WTC11 (cell line): Measurements from ENCODE around the gene YIPF2. TPM values are rescaled to one million over a fixed set of nuclear protein-coding genes. Genes with fewer than 3 reads are reported as not detected.
A peak's percentile ranks its signal among the peaks of the same experiment; 100 is the strongest.

Experiments used
- ATAC-seq: fragments of 200-7000 bp; cut with Tn5 transposase; 2 replicates; pipeline ENCODE4 v1.10.0; 2021; ENCODE audit warnings: mild to moderate bottlenecking, moderate library complexity
- CTCF ChIA-PET: fragments of 300-600 bp; sonication (Branson Sonifier 250); formaldehyde crosslinking; loops from one replicate; lab custom pipeline; 2021; ENCODE audit warnings: antibody characterized with exemption; lab: Charles Lee
- POLR2A ChIA-PET: fragments of 350-600 bp; sonication (Branson Sonifier 250); formaldehyde crosslinking; loops from one replicate; lab custom pipeline; 2021; ENCODE audit warnings: antibody characterized with exemption; lab: Charles Lee
- DNase-seq: peaks from one replicate; pipeline ENCODE4 v3.0.0; 2021; ENCODE audit warnings: low spot score
- H3K27ac Mint-ChIP-seq: 2 replicates; pipeline ENCODE4 v1.8.0; 2021; ENCODE audit warnings: mixed read lengths
- H3K27me3 Mint-ChIP-seq: 2 replicates; pipeline ENCODE4 v1.8.0; 2021; ENCODE audit warnings: low read depth, mild to moderate bottlenecking, moderate library complexity, mixed read lengths
- H3K36me3 Mint-ChIP-seq: 2 replicates; pipeline ENCODE4 v1.8.0; 2021; ENCODE audit warnings: mixed read lengths
- H3K4me1 Mint-ChIP-seq: 2 replicates; pipeline ENCODE4 v1.8.0; 2022; ENCODE audit warnings: mixed read lengths
- H3K4me3 Mint-ChIP-seq: 2 replicates; pipeline ENCODE4 v1.8.0; 2021; ENCODE audit warnings: mild to moderate bottlenecking, moderate library complexity, mixed read lengths
- H3K9me3 Mint-ChIP-seq: 2 replicates; pipeline ENCODE4 v1.8.0; 2021; ENCODE audit warnings: mixed read lengths
- AR ChIP-seq: fragments of 250-450 bp; sonication (Bioruptor Pico); IDR thresholded peaks from 2 replicates; pipeline ENCODE4 v1.9.0; 2021; ENCODE audit warnings: mild to moderate bottlenecking
- ATF6 ChIP-seq: sonication (generic); formaldehyde crosslinking; IDR thresholded peaks from 2 replicates; pipeline ENCODE4 v1.8.1; 2023; ENCODE audit warnings: mild to moderate bottlenecking, missing genetic modification reagents
- CREB1 ChIP-seq: sonication (generic); formaldehyde crosslinking; IDR thresholded peaks from 2 replicates; pipeline ENCODE4 v1.8.0; 2023; ENCODE audit warnings: mild to moderate bottlenecking, missing genetic modification reagents
- CTCF ChIP-seq: fragments of 200-600 bp; IDR thresholded peaks from 2 replicates; pipeline ENCODE4 v1.8.0; 2022; ENCODE audit warnings: antibody characterized with exemption
- E2F5 ChIP-seq: sonication (generic); formaldehyde crosslinking; IDR thresholded peaks from 2 replicates; pipeline ENCODE4 v1.8.1; 2022; ENCODE audit warnings: mild to moderate bottlenecking, moderate library complexity, missing genetic modification reagents
- ELF4 ChIP-seq: sonication (generic); formaldehyde crosslinking; IDR thresholded peaks from 2 replicates; pipeline ENCODE4 v1.8.1; 2022; ENCODE audit warnings: low read depth, mild to moderate bottlenecking, moderate library complexity, missing genetic modification reagents
- ETV6 ChIP-seq: sonication (generic); formaldehyde crosslinking; IDR thresholded peaks from 2 replicates; pipeline ENCODE4 v1.8.1; 2022; ENCODE audit warnings: mild to moderate bottlenecking, missing genetic modification reagents
- FOXJ3 ChIP-seq: sonication (generic); formaldehyde crosslinking; IDR thresholded peaks from 2 replicates; pipeline ENCODE4 v1.9.0; 2021; ENCODE audit warnings: missing genetic modification reagents, mild to moderate bottlenecking, borderline replicate concordance
- FOXK1 ChIP-seq: sonication (generic); formaldehyde crosslinking; IDR thresholded peaks from 2 replicates; pipeline ENCODE4 v1.8.0; 2022; ENCODE audit warnings: mild to moderate bottlenecking, moderate library complexity, missing genetic modification reagents
- IRF1 ChIP-seq: sonication (generic); formaldehyde crosslinking; IDR thresholded peaks from 2 replicates; pipeline ENCODE4 v1.8.0; 2023; ENCODE audit warnings: missing genetic modification reagents
- JUN ChIP-seq: sonication (generic); formaldehyde crosslinking; IDR thresholded peaks from 2 replicates; pipeline ENCODE4 v1.8.0; 2023; ENCODE audit warnings: mild to moderate bottlenecking, missing genetic modification reagents
- MLX ChIP-seq: sonication (generic); formaldehyde crosslinking; IDR thresholded peaks from 2 replicates; pipeline ENCODE4 v1.8.1; 2023; ENCODE audit warnings: mild to moderate bottlenecking, missing genetic modification reagents, moderate library complexity
- NFATC4 ChIP-seq: fragments of 250-450 bp; sonication (Bioruptor Pico); IDR thresholded peaks from 2 replicates; pipeline ENCODE4 v1.9.0; 2021; ENCODE audit warnings: mild to moderate bottlenecking
- NFE2L1 ChIP-seq: sonication (generic); formaldehyde crosslinking; IDR thresholded peaks from 2 replicates; pipeline ENCODE4 v1.8.1; 2023; ENCODE audit warnings: missing genetic modification reagents
- NR3C1 ChIP-seq: sonication (generic); formaldehyde crosslinking; conservative IDR thresholded peaks from 2 replicates; pipeline ENCODE4 v1.8.1; 2023; ENCODE audit warnings: low read depth, mild to moderate bottlenecking, missing genetic modification reagents
- RELA ChIP-seq: sonication (generic); formaldehyde crosslinking; IDR thresholded peaks from 2 replicates; pipeline ENCODE4 v1.8.1; 2022; ENCODE audit warnings: missing genetic modification reagents, mild to moderate bottlenecking, borderline replicate concordance
- SOX15 ChIP-seq: fragments of 250-450 bp; sonication (Bioruptor Pico); IDR thresholded peaks from 2 replicates; pipeline ENCODE4 v1.9.0; 2021; ENCODE audit warnings: mild to moderate bottlenecking
- TP53 ChIP-seq: sonication (generic); formaldehyde crosslinking; IDR thresholded peaks from 2 replicates; pipeline ENCODE4 v1.8.1; 2023; ENCODE audit warnings: mild to moderate bottlenecking, missing genetic modification reagents
- ZNF121 ChIP-seq: sonication (generic); formaldehyde crosslinking; IDR thresholded peaks from 2 replicates; pipeline ENCODE4 v1.8.0; 2023; ENCODE audit warnings: missing genetic modification reagents
- ZNF423 ChIP-seq: fragments of 250-450 bp; sonication (Bioruptor Pico); IDR thresholded peaks from 2 replicates; pipeline ENCODE4 v2.1.2; 2022; ENCODE audit warnings: mild to moderate bottlenecking, moderate library complexity
- ZNF671 ChIP-seq: fragments of 250-450 bp; sonication (Bioruptor Pico); IDR thresholded peaks from 2 replicates; pipeline ENCODE4 v1.8.0; 2021; ENCODE audit warnings: mild to moderate bottlenecking
- total RNA-seq: library from RNA; stranded (reverse); gene quantifications from 3 replicates; pipeline ENCODE4 v1.2.3, GENCODE V29; 2021

The YIPF2 gene
- total RNA-seq, 1 experiment from 2014 or later, result 65.5 TPM

GRCh38 chr19:10962863-10963262 lies 34.4 kb upstream of the YIPF2 start:
- Mint-ChIP-seq H3K4me3 (peak overlapping the region; percentile 95), H3K27ac (peak overlapping the region; percentile 93), H3K36me3 (0 out of 2 replicates have a peak, but pooled peaks cover 5% of the 10 kb centered on the region), H3K27me3 (no peaks in the 10 kb centered on the region; the same call in 1 of the 2 replicates), H3K4me1 (peaks cover 31% of the 10 kb centered on the region), H3K9me3 (no peaks in the 10 kb centered on the region)
- ChIA-PET CTCF (interaction anchor here (1.0 to 9.3 kb wide), 3 partner anchors 21 to 104 kb away, joined by 3 to 77 read pairs (median 4); no protein-coding TSS in a partner anchor), POLR2A (no interaction called here)
- no peak for ATAC-seq
- no peak for DNase-seq
- no peak for TF ChIP-seq AR (CRISPR knock-in tag)
- TF ChIP-seq MLX (CRISPR knock-in tag), result no peak
- TF ChIP-seq JUN (CRISPR knock-in tag), result no peak
- no peak for TF ChIP-seq FOXJ3 (CRISPR knock-in tag)

- ChIA-PET CTCF (interaction anchor here (0.6 to 9.3 kb wide), 4 partner anchors 19 to 97 kb away, joined by 3 to 77 read pairs (median 3); no protein-coding TSS in a partner anchor), POLR2A (interaction anchor here (0.6 to 1.4 kb wide), 3 partner anchors 24 to 333 kb away, joined by 3 to 11 read pairs (median 4); no protein-coding TSS in a partner anchor)
- peak; percentile 56 for DNase-seq
- peaks cover 24% of the 10 kb centered on the region for H3K4me1 Mint-ChIP-seq
- no peaks in the 10 kb centered on the region; the same call in 1 of the 2 replicates for H3K27me3 Mint-ChIP-seq
- H3K36me3 Mint-ChIP-seq, result 0 out of 2 replicates have a peak, but pooled peaks cover 5% of the 10 kb centered on the region
- peak overlapping the region; percentile 95 for H3K4me3 Mint-ChIP-seq
- ATAC-seq, result peak; percentile 30
- H3K27ac Mint-ChIP-seq, result peak overlapping the region; percentile 86
- H3K9me3 Mint-ChIP-seq, result no peaks in the 10 kb centered on the region
- TF ChIP-seq ZNF423 (CRISPR knock-in tag) (no peak), SOX15 (no peak), CREB1 (CRISPR knock-in tag) (no peak), IRF1 (CRISPR knock-in tag) (no peak), NFATC4 (CRISPR knock-in tag) (no peak), ZNF671 (no peak), FOXK1 (CRISPR knock-in tag) (no peak), CTCF (no peak), ZNF121 (no peak), ELF4 (no peak), NFE2L1 (CRISPR knock-in tag) (no peak), ETV6 (0 out of 2 replicates have a peak, but pooled peaks have one; percentile 40), RELA (CRISPR knock-in tag) (no peak), TP53 (CRISPR knock-in tag) (no peak), ATF6 (CRISPR knock-in tag) (no peak), E2F5 (CRISPR knock-in tag) (peak; percentile 6; the same call in 1 of the 2 replicates), NR3C1 (CRISPR knock-in tag) (0 out of 2 replicates have a peak, but pooled peaks have one; percentile 2)
Observed at GRCh38 chr19:10961073-10961860, 32.8 kb upstream of the YIPF2 start.
